H1 (cell line): Measurements from ENCODE around the gene MOB3B. TPM values are rescaled to one million over a fixed set of nuclear protein-coding genes. Genes with fewer than 3 reads are reported as not detected.

Experiments
- EZH2 ChIP-seq: fragments of 200-600 bp; sonication (generic); IDR thresholded peaks from 2 replicates; pipeline ENCODE4 v1.7.1; 2012; ENCODE audit warnings: low read depth, mild to moderate bottlenecking, moderate library complexity, low read length, inconsistent platforms; ENCODE audit not compliant: severe bottlenecking
- ZNF274 ChIP-seq: IDR thresholded peaks from 2 replicates; pipeline ENCODE4 v1.7.0; 2012; ENCODE audit warnings: low read length, borderline replicate concordance; ENCODE audit errors: extremely low read depth
- polyA plus RNA-seq, 7 experiments: library from polyadenylated mRNA; depleted of rRNA in 3 of 7; stranded (reverse) in 5 of 7; unstranded in 2 of 7; fragments of >200 nt in 5 of 7; fragments of 200-250 nt in 2 of 7; gene quantifications; 1 replicate in 5 of 7; 2 replicates in 1 of 7; 4 replicates in 1 of 7; pipeline versions ENCODE4 v1.2.1 to v1.2.3, GENCODE V29; 2011 to 2013; ENCODE audit warnings: missing spikeins in 2 of 7, mixed read lengths in 2 of 7
- total RNA-seq: library from RNA; stranded (reverse); fragmentation: NEBNext Ultra II Directional; extraction: Animal tissue kit (Norgen Biotek cat#: 25700); gene quantifications from 2 replicates; pipeline ENCODE4 v1.2.1, GENCODE V29; 2021
- TF ChIP-seq, protein P1 (sequence below): IDR thresholded peaks from 2 replicates; pipeline ENCODE4 v1.6.1; 2012; ENCODE audit warnings: inconsistent platforms

Gene MOB3B
- total and polyA plus RNA-seq, 2 of the 8 experiments (the other 6 are each of a cell fraction or from before 2014, with no cell fraction given) = 12.7 to 16.1 TPM

DNA sequence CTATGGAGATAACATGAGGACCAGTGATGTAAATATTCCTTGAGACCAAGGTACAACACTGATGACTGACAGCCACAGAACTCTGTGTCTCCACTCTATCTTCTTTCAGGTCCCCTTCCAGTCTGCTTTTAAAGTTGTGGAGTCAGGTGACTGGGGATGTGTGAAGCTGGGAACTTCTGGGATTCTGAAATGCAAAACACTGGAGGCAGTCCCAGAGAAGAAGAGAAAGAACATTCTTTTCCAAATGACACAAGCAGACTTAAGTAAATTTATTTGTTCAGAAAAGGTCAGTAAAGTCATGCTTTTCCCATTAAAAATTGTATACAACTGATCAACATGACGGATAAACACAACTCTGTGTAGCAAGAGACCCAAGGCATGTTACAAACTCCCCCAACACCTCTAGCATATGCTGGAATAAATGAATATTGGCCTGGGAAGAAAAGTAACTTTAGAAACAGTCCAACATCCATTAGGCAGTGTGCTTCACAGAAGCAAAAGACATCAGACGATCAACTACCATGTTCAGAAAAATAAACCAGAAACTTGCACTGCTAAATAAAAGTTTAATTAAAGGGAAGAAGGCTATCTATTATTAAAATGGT lies 98.0 kb downstream of the MOB3B start (continued):
- TF ChIP-seq ZNF274 = no peak
- TF ChIP-seq EZH2 = no peak
- TF ChIP-seq, protein P1, sequence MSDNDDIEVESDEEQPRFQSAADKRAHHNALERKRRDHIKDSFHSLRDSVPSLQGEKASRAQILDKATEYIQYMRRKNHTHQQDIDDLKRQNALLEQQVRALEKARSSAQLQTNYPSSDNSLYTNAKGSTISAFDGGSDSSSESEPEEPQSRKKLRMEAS = no peak
